ENCODE measurements around the gene CHCHD3. TPM values are rescaled to one million over a fixed set of nuclear protein-coding genes. Genes with fewer than 3 reads are reported as not detected.

The CHCHD3 gene
- total and polyA plus RNA-seq, 9 of the 15 experiments (the other 6 are each of a cell fraction or from before 2014, with no cell fraction given), result 66.2 to 279 (median 204) TPM

DNA sequence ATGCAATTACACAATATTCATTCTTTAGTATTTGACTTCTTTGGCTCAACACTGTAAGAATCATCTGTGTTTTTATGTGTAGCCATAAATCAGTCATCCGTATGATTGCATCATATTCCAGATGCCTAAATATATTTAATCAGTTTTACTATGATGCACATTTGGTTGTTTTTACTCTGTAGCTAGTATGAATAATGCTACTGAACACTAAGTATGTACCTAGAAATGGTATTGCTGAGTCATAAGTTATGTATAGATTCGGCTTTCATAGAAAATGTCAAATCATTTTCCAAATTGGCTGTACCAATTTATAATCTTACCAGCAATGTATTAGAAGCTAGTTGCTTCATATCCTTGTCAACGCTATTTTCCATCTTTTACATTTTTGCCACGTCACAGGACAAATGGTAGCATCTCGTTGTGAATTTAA, 308.3 kb downstream of the CHCHD3 start (continued):
- TF ChIP-seq AFF1 (IDR thresholded peaks at IDR 0.05; ENCODE audit: low read depth in 1 of 2, partially characterized antibody in 2 of 2), result no peak
- TF ChIP-seq GTF2A2 (tag; IDR thresholded peaks at IDR 0.05), result no peak
- TF ChIP-seq IRF9 (tag; IDR thresholded peaks at IDR 0.05), result peak; percentile 68; the same call in 1 of the 2 replicates
- no peak for TF ChIP-seq TFE3 (CRISPR knock-in tag; IDR thresholded peaks at IDR 0.05)
- no peak for TF ChIP-seq ZNF766 (CRISPR knock-in tag; conservative IDR thresholded peaks at IDR 0.05)
- TF ChIP-seq, protein P1, sequence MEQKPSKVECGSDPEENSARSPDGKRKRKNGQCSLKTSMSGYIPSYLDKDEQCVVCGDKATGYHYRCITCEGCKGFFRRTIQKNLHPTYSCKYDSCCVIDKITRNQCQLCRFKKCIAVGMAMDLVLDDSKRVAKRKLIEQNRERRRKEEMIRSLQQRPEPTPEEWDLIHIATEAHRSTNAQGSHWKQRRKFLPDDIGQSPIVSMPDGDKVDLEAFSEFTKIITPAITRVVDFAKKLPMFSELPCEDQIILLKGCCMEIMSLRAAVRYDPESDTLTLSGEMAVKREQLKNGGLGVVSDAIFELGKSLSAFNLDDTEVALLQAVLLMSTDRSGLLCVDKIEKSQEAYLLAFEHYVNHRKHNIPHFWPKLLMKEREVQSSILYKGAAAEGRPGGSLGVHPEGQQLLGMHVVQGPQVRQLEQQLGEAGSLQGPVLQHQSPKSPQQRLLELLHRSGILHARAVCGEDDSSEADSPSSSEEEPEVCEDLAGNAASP (IDR thresholded peaks at IDR 0.05), result no peak
- no peak for TF ChIP-seq ZNF347 (CRISPR knock-in tag; IDR thresholded peaks at IDR 0.05; ENCODE audit: low read depth)
- TF ChIP-seq DNMT1 (IDR thresholded peaks at IDR 0.05), result no peak
- TF ChIP-seq ZNF280B (CRISPR knock-in tag; IDR thresholded peaks at IDR 0.05), result no peak
- peak; percentile 92 for TF ChIP-seq ATF3 (IDR thresholded peaks at IDR 0.05)
- no peak for TF ChIP-seq ATF3 (CRISPR knock-in tag; conservative IDR thresholded peaks at IDR 0.05)
- no peak for TF ChIP-seq TEAD4 (IDR thresholded peaks at IDR 0.05; ENCODE audit: low read length)
- TF ChIP-seq TEAD4 (CRISPR knock-in tag; IDR thresholded peaks at IDR 0.05; ENCODE audit: borderline replicate concordance), result no peak
- no peak for TF ChIP-seq RBM22 (IDR thresholded peaks at IDR 0.05; ENCODE audit: low read depth, low read length, poor library complexity, severe bottlenecking)
- TF ChIP-seq MAFK (IDR thresholded peaks at IDR 0.05; ENCODE audit: low read length), result peak; percentile 51; the same call in 1 of the 2 replicates
- no peak for TF ChIP-seq ZNF41 (CRISPR knock-in tag; conservative IDR thresholded peaks at IDR 0.05)
- TF ChIP-seq NCOA4 (IDR thresholded peaks at IDR 0.05; ENCODE audit: partially characterized antibody), result no peak

Measured in K562 (cell line).